PC-9 (cell line): ENCODE measurements around the gene CYB5RL.

ENCODE experiments used
- CTCF ChIP-seq: fragments of 200-600 bp; sonication (generic); conservative IDR thresholded peaks from 2 replicates; pipeline ENCODE4 v1.6.1; 2017; ENCODE audit warnings: mixed run types, antibody characterized with exemption, mild to moderate bottlenecking, moderate library complexity
- EZH2 ChIP-seq: fragments of 200-600 bp; sonication (generic); IDR thresholded peaks from 2 replicates; pipeline ENCODE4 v1.8.0; 2017; ENCODE audit warnings: antibody characterized with exemption, low read depth

- TF ChIP-seq CTCF = no peak
- TF ChIP-seq EZH2 = no peak
These were observed 28.2 kb downstream of the CYB5RL start for GRCh38 chr1:54171606-54172005.
